GM18870 (cell line): ENCODE measurements around the gene CD40.

Experiments used
- ATAC-seq: cut with Tn5 transposase; IDR thresholded peaks from one replicate; pipeline ENCODE4 v1.9.1; 2021; ENCODE audit warnings: moderate library complexity; ENCODE audit not compliant: unreplicated experiment

The CD40 gene

DNA sequence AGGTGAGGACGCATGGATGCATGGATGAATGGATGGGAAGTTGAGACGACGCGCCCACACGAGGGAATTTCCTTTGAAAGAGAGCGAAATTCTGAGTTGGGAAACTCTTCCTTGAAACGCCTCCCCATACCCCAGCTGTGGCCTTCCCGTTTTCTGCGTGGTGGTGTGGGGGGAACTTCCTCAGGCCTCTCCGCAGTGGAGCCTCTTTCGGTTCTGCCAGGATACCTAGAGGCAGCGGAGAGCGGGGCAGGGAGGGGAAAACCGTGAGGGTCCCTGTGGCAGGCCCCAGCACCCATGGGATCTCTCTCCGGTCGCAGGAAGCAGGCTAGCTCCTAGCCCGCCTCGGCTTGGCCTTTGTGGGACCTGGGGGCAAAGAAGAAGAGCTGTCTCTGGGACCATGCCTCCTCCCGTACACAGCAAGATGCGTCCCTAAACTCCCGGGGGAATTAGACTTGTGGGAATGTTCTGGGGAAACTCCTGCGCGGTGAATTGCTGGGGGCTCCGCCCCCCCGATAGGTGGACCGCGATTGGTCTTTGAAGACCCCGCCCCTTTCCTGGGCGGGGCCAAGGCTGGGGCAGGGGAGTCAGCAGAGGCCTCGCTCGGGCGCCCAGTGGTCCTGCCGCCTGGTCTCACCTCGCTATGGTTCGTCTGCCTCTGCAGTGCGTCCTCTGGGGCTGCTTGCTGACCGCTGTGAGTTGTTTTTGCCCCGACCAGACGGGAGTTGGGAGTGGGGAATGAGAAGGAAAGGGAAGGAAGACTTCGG, at the start of gene CD40:
TSS of gene CD40 (plus strand) at position 611 of the 764 bp plus-strand sequence. CDS start at position 641, 30 bp downstream.
- ATAC-seq: peak; percentile 50

DNA sequence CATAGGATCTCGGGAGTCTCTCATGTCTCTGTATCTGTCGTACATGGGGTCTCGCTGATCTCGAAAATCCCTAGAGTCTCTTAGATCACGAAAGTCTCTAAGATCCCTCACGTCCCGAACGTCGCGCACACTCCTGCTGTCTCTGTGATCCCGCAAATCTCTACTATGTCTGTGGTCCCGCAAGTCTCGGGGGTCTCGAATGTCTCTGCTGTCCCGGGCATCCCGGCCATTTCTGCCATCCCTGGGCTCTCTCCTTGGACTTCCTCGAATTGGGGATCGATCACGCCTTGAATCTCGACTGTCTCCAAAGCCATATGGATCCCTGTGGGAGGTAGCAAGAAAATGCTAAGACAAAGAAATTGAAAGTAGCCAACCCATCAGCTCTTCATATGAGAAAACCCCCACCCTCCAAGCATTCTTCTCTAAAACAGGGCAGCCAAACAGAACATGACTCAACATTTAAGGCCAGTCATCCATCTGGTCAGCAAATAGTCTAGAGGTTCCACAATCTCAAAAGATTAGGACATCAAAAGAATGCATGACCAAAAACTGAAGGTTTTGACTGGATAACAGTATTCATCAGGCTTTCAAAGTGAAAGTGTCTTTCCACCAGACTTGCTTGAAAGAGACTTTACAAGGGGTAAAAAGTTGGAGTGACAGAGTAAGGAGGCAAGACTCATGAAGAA, 47.8 kb upstream of the CD40 start:
- ATAC-seq: no peak

DNA sequence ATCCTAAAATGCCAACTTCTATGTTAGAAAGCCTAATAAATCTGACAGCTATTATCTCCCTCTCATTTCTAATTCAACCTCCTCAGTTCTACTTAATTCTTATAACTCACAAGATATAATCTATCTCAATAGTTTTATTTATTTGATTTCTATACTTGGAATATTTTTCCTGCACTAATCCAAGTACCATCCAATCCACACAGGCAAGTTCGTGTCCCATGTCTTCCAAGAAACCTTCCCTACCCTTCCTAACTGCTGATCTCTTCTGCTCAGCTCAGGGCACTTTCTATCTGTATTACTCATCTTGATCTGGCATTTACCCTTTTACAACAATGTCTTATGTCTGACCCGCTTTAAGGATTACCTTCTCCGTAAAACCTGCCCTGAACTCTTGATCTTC, 46.5 kb upstream of the CD40 start:
- ATAC-seq: no peak

DNA sequence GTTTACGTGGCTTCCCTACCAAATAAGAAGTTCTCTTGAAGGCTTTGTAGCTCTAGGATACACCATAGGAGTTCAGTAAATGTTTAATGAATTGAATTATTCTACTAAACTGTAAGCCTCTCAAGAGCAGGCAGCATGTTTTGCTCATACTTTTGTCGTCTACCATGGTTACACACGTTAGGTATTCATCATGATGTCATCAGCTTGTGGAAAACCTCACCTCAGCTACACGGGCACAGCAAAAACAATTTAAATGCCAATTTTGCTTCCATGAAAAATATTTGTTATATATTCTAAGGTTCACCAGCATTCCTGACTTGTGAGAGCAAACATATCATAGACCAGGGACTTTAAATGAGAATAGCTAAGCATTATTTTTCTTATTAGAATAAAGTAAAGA, 45.1 kb upstream of the CD40 start:
- no peak for ATAC-seq

DNA sequence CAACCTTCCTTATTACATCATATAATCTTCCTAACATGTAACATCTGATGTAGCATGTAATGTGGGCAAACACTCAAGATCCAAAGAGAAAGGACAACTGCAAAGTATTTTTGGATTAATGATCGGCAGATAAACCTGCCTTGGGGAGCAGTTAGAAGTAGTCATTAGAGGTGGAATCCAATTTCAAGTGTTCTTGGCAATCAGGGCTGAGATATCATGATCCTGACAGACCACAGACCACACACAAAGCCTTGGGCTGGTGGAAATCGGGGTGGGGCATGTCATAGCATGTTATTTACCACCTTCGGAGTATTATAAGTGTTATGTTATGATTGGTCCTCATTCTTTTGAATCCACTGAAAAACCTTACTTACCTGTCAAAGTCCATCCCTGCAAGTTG, 44.7 kb upstream of the CD40 start:
- ATAC-seq: no peak

DNA sequence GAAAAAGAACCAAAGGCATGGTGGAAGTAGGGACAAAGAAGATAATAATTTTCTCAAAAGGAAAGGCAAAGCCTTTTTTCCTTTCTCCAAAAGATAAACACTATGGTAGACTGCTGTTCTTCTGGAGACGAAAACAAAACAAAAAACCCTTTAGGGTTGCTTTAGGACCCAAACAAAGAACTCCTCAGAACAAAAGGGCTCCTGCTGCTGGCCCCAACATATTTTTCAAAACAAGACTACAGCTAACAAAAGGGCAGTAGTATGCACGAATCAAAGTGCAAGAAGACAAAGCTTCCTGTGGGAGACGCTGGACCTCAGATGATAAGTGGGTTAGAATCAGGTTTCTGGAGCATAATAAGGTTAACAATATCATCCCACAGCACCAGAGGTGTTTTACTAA, 44.1 kb upstream of the CD40 start:
- ATAC-seq: no peak

DNA sequence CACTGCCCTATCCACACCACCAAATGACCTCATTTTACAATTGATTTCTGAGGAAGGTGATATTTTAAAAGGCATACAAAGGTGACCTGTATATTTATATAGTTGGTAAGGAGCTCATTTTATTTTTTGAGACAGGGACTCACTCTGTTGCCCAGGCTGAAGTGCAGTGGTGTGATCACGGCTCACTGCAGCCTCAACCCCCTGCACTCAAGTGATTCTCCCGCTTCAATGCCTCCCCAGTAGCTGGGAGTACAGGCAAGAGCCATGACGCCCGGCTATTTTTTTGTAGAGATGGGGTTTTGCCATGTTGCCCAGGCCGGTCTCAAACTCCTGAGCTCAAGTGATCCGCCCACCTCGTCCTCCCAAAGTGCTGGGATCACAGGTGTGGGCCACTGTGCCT, 41.3 kb upstream of the CD40 start:
- no peak for ATAC-seq

DNA sequence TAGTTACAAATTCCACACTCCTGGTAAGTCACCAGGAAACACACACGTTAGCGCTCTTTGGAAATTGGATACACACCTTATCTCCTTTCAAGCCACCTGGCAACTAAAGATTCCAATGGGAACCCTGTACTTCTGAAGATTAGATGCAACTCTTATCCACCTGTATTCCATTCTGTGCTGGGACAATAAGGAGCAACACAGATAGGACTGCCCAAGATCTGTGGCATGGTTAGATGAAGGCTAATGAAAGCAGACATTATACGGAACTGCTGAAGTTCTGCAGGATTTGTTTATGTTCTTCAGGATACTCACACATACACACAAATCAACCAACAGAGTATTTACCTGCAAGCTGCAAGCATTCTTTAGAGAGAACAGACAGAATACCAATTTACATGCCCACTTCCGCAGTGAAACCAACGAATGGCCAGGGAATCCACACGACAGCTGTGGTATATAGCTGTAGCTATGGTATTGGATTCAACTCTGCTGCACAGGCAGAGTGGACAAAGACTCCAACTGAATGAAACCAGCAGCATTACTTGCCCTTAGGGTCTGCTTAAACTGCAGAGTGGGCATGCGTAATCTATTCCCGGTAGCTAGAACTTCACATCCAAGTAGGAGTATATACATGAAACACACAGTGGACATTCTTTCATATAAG, 40.3 kb upstream of the CD40 start:
- ATAC-seq: no peak

DNA sequence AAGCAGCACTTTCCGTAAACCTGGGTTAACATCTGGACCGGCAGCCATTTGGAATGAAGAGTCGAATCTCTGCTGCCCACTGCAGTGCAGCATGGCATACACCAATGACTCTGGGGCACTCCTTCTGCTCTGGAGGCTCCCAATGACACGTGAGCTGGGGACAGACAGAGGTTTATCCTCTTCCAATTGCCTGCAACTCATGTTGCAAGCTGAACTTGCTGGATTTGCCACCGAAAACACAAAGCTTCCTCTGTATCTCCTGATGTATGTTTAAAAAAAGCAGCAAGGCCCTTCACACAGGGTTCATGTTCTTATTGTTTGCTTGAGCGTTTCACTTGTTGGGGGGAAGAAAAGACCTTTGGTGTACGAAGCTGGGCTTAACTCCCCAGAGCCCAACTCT, 39.2 kb upstream of the CD40 start:
- no peak for ATAC-seq

DNA sequence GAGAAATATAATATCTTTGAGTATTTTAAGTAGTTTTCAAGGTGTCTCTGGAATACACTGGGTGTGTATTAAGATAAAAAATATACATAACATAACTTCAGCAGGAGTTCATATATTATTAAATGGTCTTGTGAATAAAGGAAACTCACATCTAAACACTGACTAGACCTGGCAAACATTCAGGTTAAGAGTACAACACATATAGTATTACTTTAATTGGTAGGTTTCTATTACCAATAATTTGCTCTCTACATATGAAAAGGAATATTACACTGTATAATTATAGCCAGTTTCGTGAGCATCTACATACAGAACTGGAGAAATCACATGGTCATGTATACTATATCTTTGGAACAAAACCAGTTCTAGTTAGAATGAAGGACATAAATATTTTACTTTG, 37.0 kb upstream of the CD40 start:
- ATAC-seq: no peak

DNA sequence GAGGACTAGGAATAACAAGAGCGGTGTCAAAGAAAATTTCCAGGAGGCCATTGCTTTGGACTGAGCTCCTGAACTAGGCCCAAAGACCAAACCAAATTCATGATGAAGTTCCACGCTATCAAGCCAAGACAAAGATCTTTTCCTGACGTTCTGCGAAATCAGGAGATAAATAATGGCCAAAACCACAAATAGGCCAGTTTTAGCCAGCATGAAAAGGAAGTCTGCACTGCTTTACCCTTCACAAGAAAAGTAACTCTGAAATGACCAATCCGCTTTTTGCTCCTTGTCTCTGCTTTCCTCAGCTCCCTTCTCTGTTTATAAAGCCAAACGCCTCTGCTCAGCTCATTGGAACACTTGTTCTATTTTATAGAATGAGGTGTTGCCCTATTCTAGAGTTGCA, 35.0 kb upstream of the CD40 start:
- ATAC-seq: no peak

DNA sequence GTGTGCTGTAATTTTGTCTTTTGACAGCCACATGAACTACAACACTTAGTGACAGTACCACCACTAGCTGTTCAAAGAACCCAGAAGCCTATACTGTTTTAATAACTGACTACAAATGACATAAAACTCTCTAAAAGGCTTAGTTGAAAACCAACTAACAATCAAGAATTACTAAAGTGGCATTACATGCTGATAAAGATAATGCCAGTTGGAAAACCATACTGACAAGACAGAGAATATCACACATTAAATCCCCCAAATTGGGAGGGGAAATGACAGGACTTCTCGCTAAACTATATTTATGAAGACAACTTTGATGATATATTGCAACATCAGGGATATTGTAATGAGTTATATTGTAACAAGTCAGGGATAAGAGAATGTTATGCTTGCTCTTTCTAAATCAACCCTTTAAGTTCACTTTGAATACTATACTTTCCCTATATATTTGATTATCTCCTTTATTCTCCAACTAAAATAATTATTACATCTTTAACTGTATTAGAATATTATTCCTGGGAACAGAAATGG, 34.5 kb upstream of the CD40 start:
- no peak for ATAC-seq

DNA sequence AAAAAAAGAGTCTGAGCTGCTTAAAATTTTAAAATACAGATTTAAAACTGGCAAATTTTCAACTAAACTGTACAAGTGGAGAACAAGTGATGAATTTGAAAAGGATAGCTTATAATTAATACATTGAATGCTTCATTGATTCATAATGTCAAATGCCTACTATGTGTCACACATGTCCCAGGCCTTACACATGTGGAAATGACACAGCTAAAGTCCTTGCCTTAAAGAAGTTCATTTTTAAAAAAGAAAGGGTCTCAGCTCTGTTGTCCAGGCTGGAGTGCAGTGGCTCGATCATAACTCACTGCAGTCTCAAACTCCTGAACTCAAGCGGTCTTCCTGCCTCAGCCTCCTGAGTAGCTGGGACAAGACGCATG, 33.3 kb upstream of the CD40 start:
- no peak for ATAC-seq

DNA sequence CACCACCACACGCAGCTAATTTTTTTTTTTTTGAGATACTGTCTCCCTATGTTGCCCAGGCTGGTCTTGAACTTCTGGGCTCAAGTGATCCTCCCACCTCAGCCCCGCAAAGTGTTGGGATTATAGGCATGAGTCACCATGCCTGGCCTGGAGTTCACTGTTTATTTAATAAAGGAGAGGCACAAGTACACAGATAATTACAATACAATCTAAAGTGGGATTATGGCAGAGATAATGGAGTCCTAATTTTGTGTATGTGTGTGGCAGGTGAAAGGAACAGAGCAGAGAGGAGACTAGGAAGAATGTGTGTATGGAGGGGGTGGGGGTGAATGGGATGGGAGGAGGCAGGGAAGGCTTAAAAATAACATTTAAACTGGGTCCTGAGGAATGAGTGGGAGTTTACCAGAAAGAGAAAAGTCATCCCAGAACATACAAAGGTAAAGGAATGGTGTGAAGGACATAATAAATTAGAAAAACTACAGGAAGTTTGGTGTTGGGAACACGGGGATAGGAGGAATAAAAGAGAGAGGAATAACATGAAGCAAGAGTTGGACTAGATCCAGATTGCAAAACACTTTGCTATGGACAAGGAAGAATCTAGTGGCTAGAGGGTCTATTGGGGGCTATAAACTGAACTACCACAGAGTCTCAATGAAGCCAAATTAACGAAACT, 32.8 kb upstream of the CD40 start:
- ATAC-seq: no peak

DNA sequence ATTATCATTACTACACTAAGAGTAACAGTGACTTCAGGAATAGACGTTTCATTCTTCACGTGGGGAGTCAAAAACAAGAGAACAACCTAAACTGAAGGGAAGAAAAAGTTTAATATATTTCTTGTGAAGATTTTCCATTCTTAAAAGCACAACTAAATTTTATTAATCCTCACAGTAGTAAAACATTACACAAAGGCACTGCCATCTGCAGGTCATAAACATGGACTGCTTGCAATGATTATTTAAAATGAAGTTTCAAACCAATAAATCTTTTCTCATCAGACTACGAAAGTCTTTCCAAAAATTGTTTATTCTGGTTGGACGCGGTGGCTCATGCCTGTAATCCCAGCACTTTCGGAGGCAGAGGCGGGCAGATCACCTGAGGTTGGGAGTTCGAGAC, 31.0 kb upstream of the CD40 start:
- no peak for ATAC-seq

DNA sequence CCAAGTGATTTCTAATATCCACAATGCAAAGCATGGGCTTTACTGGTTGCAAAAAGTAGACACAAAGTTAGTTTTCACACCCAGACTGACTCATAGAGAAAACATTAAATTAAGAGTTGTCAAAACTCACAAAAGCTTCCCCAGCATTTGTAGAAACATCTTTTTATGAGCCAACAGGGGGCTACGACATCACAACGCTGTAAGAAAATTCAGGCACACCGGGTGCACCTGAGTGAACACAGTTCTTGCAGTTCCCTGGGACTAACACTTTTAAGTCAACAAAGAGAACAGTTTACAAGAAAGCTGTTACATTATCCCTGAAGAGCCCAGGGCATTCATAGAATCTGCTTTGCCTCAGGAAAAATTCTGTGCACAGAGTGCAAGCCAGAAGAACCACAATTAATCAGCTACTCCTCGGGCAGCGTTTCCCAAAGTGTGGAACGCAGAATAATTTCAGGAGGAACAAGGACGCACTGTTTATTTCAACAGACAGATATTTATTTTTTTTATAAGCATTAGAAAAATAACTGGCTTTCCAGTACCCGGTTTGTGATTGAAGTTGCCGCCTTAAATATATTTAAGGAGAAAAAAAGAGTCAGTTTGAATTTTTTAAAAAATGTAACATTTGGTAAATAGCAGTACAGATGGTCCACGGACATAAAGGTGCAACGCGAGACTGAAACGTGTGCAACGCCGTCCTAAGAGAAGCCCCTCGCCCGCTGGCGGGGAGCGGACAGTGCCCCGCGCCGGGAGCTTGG, 29.5 kb upstream of the CD40 start:
- ATAC-seq: no peak

DNA sequence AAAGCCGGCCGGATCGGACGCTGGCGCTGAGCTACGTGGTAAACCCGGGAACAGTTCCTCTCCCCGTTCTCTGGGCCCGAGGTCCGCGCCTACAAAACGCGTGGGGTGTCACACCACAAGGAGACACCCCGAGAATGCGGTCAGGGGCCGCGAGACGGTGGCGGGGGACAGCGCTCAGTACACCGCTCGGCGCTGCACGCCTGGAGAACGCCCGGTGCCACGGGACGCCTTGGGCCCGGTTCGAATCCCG, 29.0 kb upstream of the CD40 start:
- peak; percentile 22 for ATAC-seq

DNA sequence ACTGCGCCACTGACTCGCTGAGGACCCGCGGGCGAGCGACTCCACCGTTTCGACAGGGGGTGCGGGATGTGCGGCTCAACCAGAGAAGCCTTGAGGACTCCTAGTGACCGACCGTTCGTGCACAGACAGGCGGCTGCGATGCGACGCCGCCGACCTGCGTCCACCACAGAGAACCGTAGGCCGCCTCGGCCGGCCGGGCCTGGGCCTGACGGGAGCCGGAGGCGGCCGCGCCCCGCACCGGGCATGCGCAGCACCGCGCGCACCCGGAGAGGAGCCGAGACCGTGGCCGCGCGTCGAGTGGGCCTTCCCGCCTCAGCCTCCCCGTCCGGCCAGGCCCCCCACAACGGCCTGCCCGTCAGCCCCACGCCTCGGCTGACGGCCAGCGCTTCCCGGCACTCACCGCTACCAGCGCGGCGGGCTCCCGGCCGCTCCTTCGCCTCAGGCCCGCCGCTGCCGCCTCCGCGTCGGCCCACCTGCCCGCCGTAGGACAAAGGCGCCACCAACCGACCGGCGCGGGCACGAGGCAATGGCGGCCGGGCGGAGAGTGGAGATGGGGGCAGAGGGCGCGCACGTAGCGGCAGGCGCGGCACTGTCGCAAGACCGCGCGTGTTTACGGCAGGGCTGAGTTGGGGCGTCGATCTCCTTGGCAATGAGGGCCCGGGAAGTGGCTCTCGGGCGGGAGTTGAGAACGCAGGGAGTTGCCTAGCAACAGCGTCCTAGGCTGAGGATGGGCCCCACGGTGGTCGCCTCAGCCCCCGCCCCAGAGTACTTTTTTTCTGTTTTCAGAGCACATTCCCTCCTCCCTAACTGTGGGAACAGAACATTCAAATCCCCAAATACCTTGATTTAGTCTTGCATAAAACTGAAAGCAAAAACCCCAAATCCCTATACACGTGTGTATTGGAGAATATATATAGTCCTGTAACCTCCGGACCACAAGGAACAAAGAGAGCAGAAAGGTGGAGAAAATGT, 28.4 kb upstream of the CD40 start, which contains the start of gene NCOA5:
TSS of gene NCOA5 (minus strand) at position 546 of the 972 bp plus-strand sequence. CDS start 10,538 bp downstream, outside the sequence.
- ATAC-seq: peak; percentile 71
